HG03520 (cell line): ENCODE results near the gene SLX4IP.
"Not testable (repeated sequence)": the region's sequence is repeated elsewhere in the genome, so short reads cannot be mapped to it uniquely, and the experiment has no call there.

Experiments used
- ATAC-seq: cut with Tn5 transposase; IDR thresholded peaks from one replicate; pipeline ENCODE4 v1.9.1; 2021; ENCODE audit warnings: mild to moderate bottlenecking, moderate library complexity; ENCODE audit not compliant: unreplicated experiment

SLX4IP gene

GRCh38 chr20:10434832-10435812, at the start of gene SLX4IP:
TSS of gene SLX4IP (plus strand) at chr20:10435305. CDS start at chr20:10458205, 22,900 bp downstream.
- peak; percentile 60 for ATAC-seq

GRCh38 chr20:10385850-10386544, 49.1 kb upstream of the SLX4IP start:
- no peak for ATAC-seq

- no peak for ATAC-seq
Observed at GRCh38 chr20:10387686-10388085, 47.4 kb upstream of the SLX4IP start.

GRCh38 chr20:10388597-10388996, 46.5 kb upstream of the SLX4IP start:
- ATAC-seq, result no peak

GRCh38 chr20:10390709-10391108, 44.4 kb upstream of the SLX4IP start:
- ATAC-seq, result no peak

- not testable (repeated sequence) for ATAC-seq
Observed at GRCh38 chr20:10394752-10395151, 40.4 kb upstream of the SLX4IP start.

- no peak for ATAC-seq
Observed at GRCh38 chr20:10398834-10399369, 36.2 kb upstream of the SLX4IP start.

- ATAC-seq, result no peak
Observed at GRCh38 chr20:10402938-10403608, 32.0 kb upstream of the SLX4IP start.

- ATAC-seq, result no peak
Observed at GRCh38 chr20:10404023-10404628, 31.0 kb upstream of the SLX4IP start.

- no peak for ATAC-seq
Observed at GRCh38 chr20:10404959-10405530, 30.1 kb upstream of the SLX4IP start.

GRCh38 chr20:10408108-10408813, 26.8 kb upstream of the SLX4IP start:
- ATAC-seq, result no peak

GRCh38 chr20:10411673-10412072, 23.4 kb upstream of the SLX4IP start:
- ATAC-seq, result no peak

GRCh38 chr20:10412591-10413408, 22.3 kb upstream of the SLX4IP start:
- no peak for ATAC-seq

- no peak for ATAC-seq
Observed at GRCh38 chr20:10415013-10415650, 20.0 kb upstream of the SLX4IP start.

- ATAC-seq, result not testable (repeated sequence)
Observed at GRCh38 chr20:10417218-10417617, 17.9 kb upstream of the SLX4IP start.

- ATAC-seq, result no peak
Observed at GRCh38 chr20:10419550-10420133, 15.5 kb upstream of the SLX4IP start.

- ATAC-seq, result no peak
Observed at GRCh38 chr20:10423735-10424134, 11.4 kb upstream of the SLX4IP start.
